ENCODE measurements around the gene HDAC11. TPM values are rescaled to one million over a fixed set of nuclear protein-coding genes. Genes with fewer than 3 reads are reported as not detected.

The HDAC11 gene
- total and polyA plus RNA-seq, 10 of the 15 experiments (the other 5 are each of a cell fraction or from before 2014, with no cell fraction given) = 0.04 to 0.76 (median 0.22) TPM; not detected in 1

- ChIA-PET POLR2A (no interaction called here), RAD21 (ENCODE audit: unreplicated experiment) (no interaction called here), CTCF (interaction anchor here (1.7 kb wide), 1 partner anchor 145 kb away, joined by 8 read pairs; no protein-coding TSS in a partner anchor), SMC1A (ENCODE audit: uncharacterized antibody, unreplicated experiment) (no interaction called here)
- WGBS (ENCODE audit: insufficient coverage, insufficient replicate concordance, low lambda C conversion rate, missing lambda C conversion rate) = 36% methylated on average over 18 of the region's 18 CpGs
- H3K36me3 ChIP-seq (ENCODE audit: control insufficient read depth in 2 of 2, insufficient read depth in 2 of 2, low read length in 1 of 2) = no peaks in the 10 kb centered on the region
- H3K27me3 ChIP-seq (replicated peaks in 1 of 2; ENCODE audit: control insufficient read depth in 2 of 2, insufficient read depth in 2 of 2, low read length in 1 of 2) = no peaks in the 10 kb centered on the region; a peak in 1 of 4 replicates
- intact Hi-C loops (cut with micrococcal nuclease; ENCODE audit: unreplicated experiment) = no loop called here
- TF ChIP-seq E2F4 (IDR thresholded peaks at IDR 0.05; ENCODE audit: low read depth, low read length) = no peak
- TF ChIP-seq BACH1 (IDR thresholded peaks at IDR 0.05; ENCODE audit: borderline replicate concordance) = no peak
- TF ChIP-seq WRNIP1 (IDR thresholded peaks at IDR 0.05; ENCODE audit: borderline replicate concordance, low read depth, low read length) = no peak
- no peak for TF ChIP-seq SIN3A (IDR thresholded peaks at IDR 0.05; ENCODE audit: low read depth, low read length)
- no peak for TF ChIP-seq NFIC (IDR thresholded peaks at IDR 0.05; ENCODE audit: low read depth, low read length)
- no peak for TF ChIP-seq EGR1 (IDR thresholded peaks at IDR 0.05; ENCODE audit: borderline replicate concordance in 1 of 2, low read depth in 2 of 2, low read length in 2 of 2)
- TF ChIP-seq NBN (IDR thresholded peaks at IDR 0.05) = no peak
- TF ChIP-seq USF1 (IDR thresholded peaks at IDR 0.05; ENCODE audit: borderline replicate concordance, extremely low read length, insufficient read depth, low read depth, low read length) = no peak
- TF ChIP-seq ZBTB11 (CRISPR knock-in tag; IDR thresholded peaks at IDR 0.05) = no peak
- no peak for TF ChIP-seq BMI1 (IDR thresholded peaks at IDR 0.05; ENCODE audit: borderline replicate concordance)
- no peak for TF ChIP-seq RCOR1 (conservative IDR thresholded peaks at IDR 0.05; ENCODE audit: low read depth, low read length)
- no peak for TF ChIP-seq ZNF384 (IDR thresholded peaks at IDR 0.05; ENCODE audit: borderline replicate concordance, low read depth, low read length)
- FAIRE-seq (no peak), DNase-seq (ENCODE audit: low read depth, low spot score) (no peak), ATAC-seq (no peak)
- H3K4me3 ChIP-seq = no peak overlapping the region
- H3K27ac ChIP-seq (ENCODE audit: control insufficient read depth, insufficient read depth) = no peak overlapping the region
- in situ Hi-C loops (cut with MboI) = no loop called here
- H3K9ac ChIP-seq (ENCODE audit: control insufficient read depth, insufficient read depth, low read length) = no peak overlapping the region
- no peak overlapping the region for H2AFZ ChIP-seq (ENCODE audit: control insufficient read depth, low read depth, low read length)
- H3K9me3 ChIP-seq (replicated peaks; ENCODE audit: control insufficient read depth, insufficient read depth, low read length) = no peaks in the 10 kb centered on the region
- H3K4me1 ChIP-seq (ENCODE audit: control insufficient read depth, insufficient read depth, low read length) = peaks cover 4% of the 10 kb centered on the region
- H3K79me2 ChIP-seq (ENCODE audit: control insufficient read depth, insufficient read depth, low read length) = no peaks in the 10 kb centered on the region
- H3K4me2 ChIP-seq (ENCODE audit: control insufficient read depth, insufficient read depth) = no peak overlapping the region
- H4K20me1 ChIP-seq (ENCODE audit: control insufficient read depth, insufficient read depth) = no peaks in the 10 kb centered on the region
- BruUV-seq (replicated peaks) = no TSS peak
Measured at GRCh38 chr3:13501958-13502790, 22.1 kb downstream of the HDAC11 start.
